NCI-H146 (cell line): ENCODE data around the gene ZNF511.

Experiments used
- DNase-seq: peaks from one replicate; lab custom pipeline; 2025; lab: John Stamatoyannopoulos, UW

The ZNF511 gene

GRCh38 chr10:133292919-133293809 is 15.6 kb upstream of the ZNF511 start:
- DNase-seq = no peak

- no peak for DNase-seq
These were observed 14.9 kb upstream of the ZNF511 start for GRCh38 chr10:133293810-133294119.

GRCh38 chr10:133294189-133294588 is 14.5 kb upstream of the ZNF511 start:
- no peak for DNase-seq

DNA sequence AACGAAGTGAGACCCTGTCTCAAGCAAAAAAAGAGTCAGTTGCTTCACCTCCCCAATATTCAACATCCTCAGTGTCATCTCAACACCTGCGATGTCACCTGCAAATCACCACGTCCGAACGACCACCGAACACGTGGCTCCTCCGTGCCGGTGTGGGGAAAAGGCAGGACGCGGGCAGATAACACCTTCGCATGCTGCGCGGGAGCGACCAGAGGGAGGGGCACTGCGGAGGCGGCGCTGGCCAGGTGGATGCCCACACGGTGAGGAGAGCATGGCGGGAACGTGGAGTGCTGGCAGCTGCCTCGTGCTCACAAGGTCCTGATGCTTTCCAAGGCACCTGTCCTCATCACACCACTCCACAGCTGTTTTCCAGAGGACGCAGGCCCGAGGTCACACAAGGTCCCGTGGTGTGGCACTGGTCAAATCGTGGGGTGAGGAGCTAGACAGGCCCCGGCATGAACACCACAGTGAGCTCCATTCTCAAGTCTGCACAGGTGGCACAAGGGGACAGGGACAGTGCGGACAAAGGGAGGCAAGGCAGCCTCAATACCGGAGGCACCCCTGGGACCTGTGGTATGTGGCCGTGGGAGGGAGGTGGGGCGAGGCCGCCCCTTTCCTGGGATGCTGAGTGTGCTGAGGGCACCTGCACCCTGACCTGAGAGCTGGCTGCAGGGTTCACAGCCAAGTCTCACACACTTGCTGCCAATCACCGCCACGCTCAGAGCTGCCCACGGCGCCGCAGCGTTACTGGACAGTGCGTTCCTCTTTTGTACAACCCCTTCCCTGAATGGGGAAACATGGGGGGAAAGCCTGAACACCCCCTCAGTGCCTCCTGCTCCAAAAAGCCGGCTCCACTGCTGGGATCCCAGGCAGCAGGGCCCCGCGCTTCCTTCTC is 13.0 kb upstream of the ZNF511 start:
- no peak for DNase-seq

DNA sequence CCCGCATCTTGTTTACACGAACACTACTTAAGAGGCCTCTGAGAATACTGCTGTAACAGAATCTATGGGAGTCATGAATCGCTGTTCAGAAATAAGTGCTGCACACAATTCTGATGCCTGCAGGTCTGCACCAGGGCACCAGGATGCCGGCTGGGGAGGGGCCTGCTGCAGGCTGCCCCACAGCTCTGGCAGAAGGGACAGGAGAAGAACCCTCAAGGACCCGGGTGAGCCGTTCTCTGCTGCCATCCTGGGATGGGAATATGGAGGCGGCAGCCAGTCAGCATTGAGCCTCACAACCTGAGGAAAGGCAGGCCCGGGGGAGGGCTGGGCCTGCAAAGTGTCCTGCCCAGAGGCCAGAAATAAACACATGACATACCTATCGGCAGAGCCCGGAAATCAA is 11.2 kb upstream of the ZNF511 start:
- no peak for DNase-seq

DNA sequence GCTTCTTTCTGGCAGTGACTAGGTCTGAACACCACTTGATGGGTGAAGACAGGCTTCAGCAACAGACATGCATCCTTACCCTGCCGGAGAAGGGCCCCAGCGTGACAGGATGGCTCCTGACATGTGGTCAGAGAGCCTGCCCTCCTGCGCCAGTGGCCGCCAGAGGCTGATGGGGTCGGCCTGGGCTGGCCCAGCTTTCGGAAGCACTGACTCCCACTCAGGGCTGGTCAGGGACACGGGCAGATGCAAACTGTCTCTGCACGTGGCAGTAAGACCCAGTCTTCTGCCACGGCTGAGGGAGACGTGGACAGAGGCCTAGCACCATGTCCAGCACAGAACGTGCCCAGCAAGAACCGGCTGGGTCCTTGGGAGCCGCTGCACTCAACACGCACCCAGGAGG is 10.2 kb upstream of the ZNF511 start:
- no peak for DNase-seq

DNA sequence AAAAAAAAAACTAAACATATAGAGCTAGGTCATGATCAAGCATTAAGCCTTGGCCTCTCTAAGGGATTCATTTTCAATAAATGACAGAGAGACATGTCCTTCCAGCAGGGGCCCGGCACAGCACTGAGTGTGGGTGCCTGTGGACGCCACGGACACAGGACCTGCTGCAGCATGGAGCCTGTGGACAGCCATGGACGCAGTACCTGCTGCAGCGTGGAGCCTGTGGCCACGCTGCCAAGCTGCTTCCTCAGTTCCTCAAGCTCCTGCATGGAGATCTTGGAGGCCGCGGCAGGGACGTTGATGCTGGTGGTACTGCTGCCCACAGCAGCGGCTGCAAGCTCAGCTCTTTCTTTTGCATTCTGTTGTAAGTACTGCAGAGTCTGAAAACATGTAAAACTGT is 9.5 kb upstream of the ZNF511 start:
- DNase-seq = no peak

GRCh38 chr10:133299738-133300137 is 9.0 kb upstream of the ZNF511 start:
- DNase-seq = no peak

DNA sequence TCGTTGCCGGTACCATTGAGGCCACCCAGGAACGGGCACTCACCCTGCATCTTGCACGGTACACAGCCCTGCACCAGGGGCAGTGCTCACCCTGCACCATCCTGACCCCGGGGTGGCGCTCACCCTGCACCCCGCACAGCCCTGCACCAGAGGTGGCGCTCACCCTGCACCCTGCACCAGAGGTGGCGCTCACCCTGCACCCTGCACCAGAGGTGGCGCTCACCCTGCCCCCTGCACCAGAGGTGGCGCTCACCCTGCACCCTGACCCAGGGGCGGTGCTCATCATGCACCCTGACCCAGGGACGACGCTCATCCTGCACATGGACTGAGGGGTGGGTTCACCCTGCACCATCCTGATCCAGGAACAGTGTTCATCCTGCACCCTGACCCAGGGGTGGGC is 6.5 kb upstream of the ZNF511 start:
- DNase-seq = no peak

DNA sequence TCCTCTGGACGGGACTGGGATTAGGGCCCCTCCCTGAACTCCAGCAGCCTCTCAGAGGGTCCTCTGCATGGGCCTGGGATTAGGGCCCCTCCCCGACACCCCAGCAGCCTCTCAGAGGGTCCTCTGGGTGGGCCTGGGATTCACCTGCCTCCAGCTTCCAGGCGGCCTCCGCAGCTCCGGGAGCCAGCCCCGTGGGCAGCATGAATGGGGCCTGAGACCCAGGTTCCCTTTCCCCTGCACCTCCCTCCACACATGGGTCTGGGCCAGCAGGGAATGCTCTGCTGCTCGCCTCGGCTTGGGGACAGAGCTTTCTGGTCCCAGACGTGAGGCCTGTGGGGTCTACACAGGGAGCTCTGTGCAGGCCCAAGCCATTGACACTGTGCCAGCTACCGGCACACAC is 5.5 kb upstream of the ZNF511 start:
- DNase-seq = no peak

- no peak for DNase-seq
These were observed 2.6 kb upstream of the ZNF511 start for GRCh38 chr10:133306097-133306476.

- no peak for DNase-seq
These were observed 1.8 kb upstream of the ZNF511 start for GRCh38 chr10:133306941-133307379.

DNA sequence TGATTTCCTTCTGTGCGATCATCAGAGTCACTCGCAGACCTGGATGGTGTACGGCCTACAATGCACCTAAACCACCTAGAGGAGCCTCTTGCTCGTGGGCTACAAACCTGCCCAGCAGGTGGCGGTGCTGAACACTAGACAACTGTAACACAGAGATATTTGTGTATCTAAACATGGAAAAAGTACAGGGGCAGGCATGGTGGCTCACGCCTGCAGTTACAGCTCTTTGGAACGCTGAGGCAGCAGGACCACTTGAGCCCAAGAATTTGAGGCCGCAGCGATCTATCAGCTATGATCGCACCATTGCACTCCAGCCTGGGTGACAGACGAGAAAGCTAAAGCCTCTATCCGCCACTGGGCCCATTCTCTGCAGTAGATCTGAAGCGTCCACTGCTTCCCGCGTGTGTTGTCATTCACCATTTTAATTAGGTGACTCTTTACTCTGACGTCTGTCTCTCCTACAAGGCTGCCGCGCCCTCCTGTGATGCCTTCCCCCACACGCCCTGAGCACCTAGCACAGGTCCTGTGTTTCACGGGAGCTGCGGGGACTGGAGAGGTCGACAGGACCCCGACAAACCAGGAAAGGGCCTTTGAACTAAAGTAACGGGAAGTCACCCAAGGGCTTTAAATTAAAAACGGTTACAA is 816 bp upstream of the ZNF511 start:
- DNase-seq = peak; percentile 74

DNA sequence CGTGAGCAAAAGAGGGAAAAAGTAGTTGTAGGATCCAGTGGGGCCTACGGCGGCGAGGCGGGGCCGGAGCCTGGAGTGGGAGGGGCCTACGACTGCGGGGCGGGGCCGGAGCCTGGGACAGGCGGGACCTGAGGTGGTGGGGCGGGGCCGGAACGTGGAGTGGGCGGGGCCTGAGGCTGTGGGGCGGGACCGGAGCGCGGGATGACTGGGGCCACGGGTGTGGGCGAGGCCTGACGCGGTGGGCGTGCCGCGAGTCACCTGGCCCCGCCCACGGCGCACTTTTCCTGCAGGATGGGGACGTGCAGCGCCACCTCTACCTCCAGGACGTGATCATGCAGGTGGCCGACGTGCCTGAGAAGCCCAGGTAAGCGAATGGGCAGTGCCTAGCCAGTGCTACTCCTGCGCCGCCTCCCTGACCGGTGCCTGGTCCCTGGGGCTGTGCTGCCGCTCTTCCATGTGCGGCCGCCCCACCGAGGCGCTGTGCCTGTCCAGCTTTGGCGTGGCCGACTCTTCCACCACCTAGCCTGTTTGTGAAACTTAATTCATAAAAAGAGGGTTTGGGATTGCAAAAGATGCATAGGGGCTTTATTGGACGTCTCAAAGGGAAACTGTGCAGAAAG is 496 bp downstream of the ZNF511 start:
- peak; percentile 81 for DNase-seq

DNA sequence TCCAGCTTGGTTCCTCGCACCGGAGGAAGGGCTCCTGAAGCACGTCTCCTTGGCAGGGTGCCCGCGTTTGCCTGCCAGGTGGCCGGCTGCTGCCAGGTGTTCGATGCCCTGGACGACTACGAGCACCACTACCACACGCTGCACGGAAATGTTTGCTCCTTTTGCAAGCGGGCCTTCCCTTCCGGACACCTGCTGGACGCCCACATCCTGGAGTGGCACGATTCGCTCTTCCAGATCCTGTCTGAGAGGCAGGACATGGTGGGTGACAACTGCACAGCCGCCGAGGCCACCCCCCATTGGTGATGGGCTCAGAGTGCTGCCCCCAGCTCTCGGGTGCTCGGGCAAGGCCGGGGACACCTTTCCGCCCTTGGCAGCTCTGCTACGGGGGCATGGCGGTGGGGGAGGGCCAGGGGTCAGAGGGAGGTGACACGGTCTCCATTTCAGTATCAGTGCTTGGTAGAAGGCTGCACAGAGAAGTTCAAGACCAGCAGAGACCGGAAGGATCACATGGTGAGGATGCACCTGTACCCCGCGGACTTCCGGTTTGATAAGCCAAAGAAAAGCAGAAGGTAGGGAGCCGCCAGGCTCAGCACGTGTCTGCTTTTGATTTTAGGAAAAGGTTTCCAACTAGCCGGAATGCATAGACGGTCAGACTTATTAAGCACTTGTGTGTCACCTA is 1.1 kb downstream of the ZNF511 start:
- DNase-seq = peak; percentile 18

DNA sequence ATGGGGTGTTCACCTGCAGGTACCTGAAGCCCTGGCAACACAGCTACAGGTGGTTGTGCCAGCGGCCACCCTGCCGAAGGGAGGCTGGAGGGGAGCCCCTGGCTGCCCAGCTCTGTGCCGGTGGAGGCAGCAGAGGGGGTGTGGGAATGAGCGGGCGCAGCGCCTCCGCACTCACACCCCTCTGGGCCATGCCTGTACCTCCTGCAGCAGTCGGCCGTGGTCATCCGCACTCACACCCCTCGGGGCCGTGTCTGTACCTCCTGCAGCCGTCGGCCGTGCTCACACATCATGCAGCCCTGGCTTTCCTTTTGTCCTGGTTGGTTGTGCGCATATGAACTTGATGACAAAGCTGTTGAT is 1.7 kb downstream of the ZNF511 start:
- no peak for DNase-seq

- no peak for DNase-seq
These were observed 2.1 kb downstream of the ZNF511 start for GRCh38 chr10:133310789-133311188.

DNA sequence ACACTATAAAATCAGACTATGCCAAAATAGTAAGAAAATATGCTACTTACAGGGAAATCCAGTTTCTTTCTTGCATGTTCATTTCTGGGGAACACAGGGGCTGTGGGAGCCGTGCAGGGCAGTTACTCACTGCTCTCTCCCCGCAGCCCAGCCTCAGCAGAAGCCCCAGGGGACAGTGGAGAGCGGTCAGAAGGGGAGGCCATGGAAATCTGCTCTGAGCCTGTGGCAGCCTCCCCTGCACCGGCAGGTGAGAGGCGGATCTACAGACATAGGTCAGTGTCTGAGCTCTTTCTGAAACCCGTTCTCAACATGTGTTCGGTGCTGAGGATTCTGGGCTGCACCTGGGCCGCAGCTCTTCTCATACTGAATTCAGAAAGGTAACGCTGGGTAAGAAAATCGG is 2.9 kb downstream of the ZNF511 start:
- no peak for DNase-seq

DNA sequence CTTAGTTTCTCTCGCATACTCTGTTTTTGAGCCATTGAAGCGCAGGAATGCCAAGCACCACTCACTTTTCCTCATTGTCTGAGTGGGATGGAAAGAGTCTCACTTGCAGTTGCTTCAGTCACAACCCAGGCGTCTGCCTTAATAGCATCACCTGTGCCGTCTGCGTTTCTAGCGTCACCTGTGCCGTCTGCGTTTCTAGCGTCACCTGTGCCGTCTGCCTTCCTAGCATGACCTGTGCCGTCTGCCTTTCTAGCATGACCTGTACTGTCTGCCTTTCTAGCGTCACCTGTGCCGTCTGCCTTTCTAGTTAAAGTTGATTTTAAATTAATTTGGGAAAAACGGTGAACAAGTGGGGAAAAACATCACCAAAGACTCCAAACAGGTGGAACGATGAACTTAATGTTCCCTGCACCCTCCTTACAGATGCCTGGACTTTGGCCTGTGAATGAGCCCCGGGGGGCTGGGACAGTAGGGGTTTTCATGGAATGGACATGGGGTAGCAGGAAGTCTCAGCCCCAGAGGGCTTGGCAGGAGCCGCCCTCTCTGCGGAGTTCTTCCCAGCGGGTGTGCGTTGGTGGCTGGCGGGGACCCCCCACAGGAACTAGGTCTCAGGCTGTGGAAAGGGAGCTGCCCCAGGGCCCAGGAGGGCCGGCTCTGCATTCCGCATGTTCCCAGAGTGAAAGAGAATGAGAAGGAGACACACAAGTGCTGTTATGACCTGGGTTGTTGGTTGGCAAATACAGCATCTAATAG is 3.5 kb downstream of the ZNF511 start:
- DNase-seq = no peak

DNA sequence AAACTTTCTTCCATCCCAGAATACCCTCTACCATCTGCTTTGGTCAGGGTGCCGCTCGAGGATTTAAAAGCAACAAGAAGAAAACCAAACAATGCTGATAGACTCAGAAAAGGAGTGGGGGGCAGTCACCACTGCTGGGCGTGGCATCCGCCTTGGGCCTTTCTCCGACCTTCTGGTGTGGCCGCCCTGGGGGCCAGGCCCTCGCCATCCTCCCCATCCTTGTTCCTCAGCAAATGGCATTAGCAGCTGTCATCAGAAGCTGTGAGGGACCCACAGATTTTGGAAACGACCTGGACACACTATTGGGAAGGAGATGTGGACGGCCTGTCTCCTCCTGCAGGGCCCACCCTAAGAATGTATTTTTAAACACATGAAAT is 4.0 kb downstream of the ZNF511 start:
- no peak for DNase-seq

DNA sequence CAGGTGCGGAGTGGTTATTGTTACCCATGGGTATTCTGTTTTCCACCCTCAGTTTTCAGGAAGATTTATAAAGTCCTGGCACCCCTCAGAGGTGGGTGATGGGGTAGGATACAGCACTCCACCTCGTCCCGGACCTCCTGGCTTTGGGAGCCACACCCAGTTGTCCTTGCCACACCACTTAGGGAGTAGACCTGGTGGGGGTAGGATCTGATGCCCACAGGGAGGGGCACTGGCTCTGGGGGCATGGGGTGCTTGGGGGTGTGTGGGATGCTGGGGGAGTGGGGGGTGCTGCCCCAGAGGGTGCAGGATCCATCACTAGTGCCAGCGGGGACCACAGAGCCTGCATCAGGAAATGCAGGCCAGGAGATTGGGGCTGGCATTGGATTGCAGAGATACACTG is 4.5 kb downstream of the ZNF511 start:
- DNase-seq = no peak
